ENCODE data around the gene ETNK2. TPM values are rescaled to one million over a fixed set of nuclear protein-coding genes. Genes with fewer than 3 reads are reported as not detected.

ETNK2 gene
- total RNA-seq, 1 donor from 2014 or later, result 5.3 TPM

GRCh38 chr1:204146309-204146708, 5.5 kb downstream of the ETNK2 start:
- peaks cover 21% of the 10 kb centered on the region for H3K4me1 Mint-ChIP-seq

DNA sequence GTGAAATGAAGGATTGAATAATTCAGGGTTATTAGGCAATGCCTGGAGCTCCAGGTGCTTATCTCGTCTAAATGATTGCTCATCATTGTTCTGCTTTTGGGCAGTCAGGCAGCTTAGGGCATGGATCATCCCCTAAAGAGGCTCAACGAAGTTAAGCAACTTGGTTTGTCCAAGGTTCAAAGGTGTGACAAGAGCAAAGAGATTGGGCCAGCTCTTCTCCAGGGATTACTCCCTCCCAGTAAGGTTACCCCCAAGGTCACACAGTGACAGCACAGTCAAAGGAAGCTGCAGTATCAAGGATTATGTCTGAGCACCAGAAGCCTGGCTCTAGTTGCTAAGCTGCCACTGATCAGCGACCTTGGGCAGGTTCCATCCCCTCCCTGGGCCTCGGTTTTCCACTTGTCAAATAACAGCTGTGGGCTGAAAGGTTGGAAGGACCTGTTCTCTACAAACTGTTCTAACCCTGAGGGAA, 6.8 kb downstream of the ETNK2 start:
- peaks cover 3% of the 10 kb centered on the region for H3K27me3 ChIP-seq
- no peaks in the 10 kb centered on the region for H3K36me3 ChIP-seq
- Mint-ChIP-seq H3K4me1 (peaks cover 16% of the 10 kb centered on the region), H3K27me3 (ENCODE audit: insufficient read depth, low read depth) (peaks cover 10% of the 10 kb centered on the region), H3K36me3 (peaks cover 8% of the 10 kb centered on the region), H3K4me3 (no peak overlapping the region), H3K27ac (no peak overlapping the region), H3K9me3 (no peaks in the 10 kb centered on the region)
- H2AFZ ChIP-seq (replicated peaks), result no peak overlapping the region
- H4K20me1 ChIP-seq (ENCODE audit: low read depth), result no peaks in the 10 kb centered on the region
- H3K4me3 ChIP-seq, result no peak overlapping the region
- no peaks in the 10 kb centered on the region for H3K79me2 ChIP-seq (ENCODE audit: low read depth)
- no peak for TF ChIP-seq EZH2 (IDR thresholded peaks at IDR 0.05)
- no peak for TF ChIP-seq CTCF (IDR thresholded peaks at IDR 0.05)
- no peak for TF ChIP-seq EZH2phosphoT487 (IDR thresholded peaks at IDR 0.05)
- no peaks in the 10 kb centered on the region for H3K9me3 ChIP-seq (ENCODE audit: low read depth)
- H3F3A ChIP-seq (ENCODE audit: low read depth), result peaks cover 4% of the 10 kb centered on the region
- H3K27ac ChIP-seq, result no peak overlapping the region
- H3K9ac ChIP-seq, result no peak overlapping the region
- no peak overlapping the region for H3K4me2 ChIP-seq
- no peak for DNase-seq (ENCODE audit: low spot score)
- H3K4me1 ChIP-seq, result peaks cover 9% of the 10 kb centered on the region

More at GRCh38 chr1:204146309-204146708, 5.5 kb downstream of the ETNK2 start:
- H3K4me3 ChIP-seq, result no peak overlapping the region
- H3K4me1 ChIP-seq, result peaks cover 14% of the 10 kb centered on the region
- H3K4me3 Mint-ChIP-seq, result no peak overlapping the region
- no peak overlapping the region for H3K4me2 ChIP-seq
- H3F3A ChIP-seq (ENCODE audit: low read depth), result peaks cover 11% of the 10 kb centered on the region
- H3K79me2 ChIP-seq (ENCODE audit: low read depth), result no peaks in the 10 kb centered on the region
- H3K27ac Mint-ChIP-seq, result no peak overlapping the region
- H3K27ac ChIP-seq, result no peak overlapping the region
- no peaks in the 10 kb centered on the region for H3K9me3 Mint-ChIP-seq
- H3K9me3 ChIP-seq (ENCODE audit: low read depth), result no peaks in the 10 kb centered on the region
- H3K9ac ChIP-seq, result no peak overlapping the region
- H3K36me3 Mint-ChIP-seq, result peaks cover 5% of the 10 kb centered on the region
- no peaks in the 10 kb centered on the region for H3K36me3 ChIP-seq
- no peak for TF ChIP-seq EZH2 (IDR thresholded peaks at IDR 0.05)
- TF ChIP-seq EZH2phosphoT487 (IDR thresholded peaks at IDR 0.05), result no peak
- no peak for TF ChIP-seq CTCF (IDR thresholded peaks at IDR 0.05)
- DNase-seq (ENCODE audit: low spot score), result no peak
- no peak overlapping the region for H2AFZ ChIP-seq (replicated peaks)
- peaks cover 16% of the 10 kb centered on the region for H3K27me3 Mint-ChIP-seq (ENCODE audit: insufficient read depth, low read depth)
- H4K20me1 ChIP-seq (ENCODE audit: low read depth), result peaks cover 6% of the 10 kb centered on the region
- peaks cover 16% of the 10 kb centered on the region for H3K27me3 ChIP-seq

DNA sequence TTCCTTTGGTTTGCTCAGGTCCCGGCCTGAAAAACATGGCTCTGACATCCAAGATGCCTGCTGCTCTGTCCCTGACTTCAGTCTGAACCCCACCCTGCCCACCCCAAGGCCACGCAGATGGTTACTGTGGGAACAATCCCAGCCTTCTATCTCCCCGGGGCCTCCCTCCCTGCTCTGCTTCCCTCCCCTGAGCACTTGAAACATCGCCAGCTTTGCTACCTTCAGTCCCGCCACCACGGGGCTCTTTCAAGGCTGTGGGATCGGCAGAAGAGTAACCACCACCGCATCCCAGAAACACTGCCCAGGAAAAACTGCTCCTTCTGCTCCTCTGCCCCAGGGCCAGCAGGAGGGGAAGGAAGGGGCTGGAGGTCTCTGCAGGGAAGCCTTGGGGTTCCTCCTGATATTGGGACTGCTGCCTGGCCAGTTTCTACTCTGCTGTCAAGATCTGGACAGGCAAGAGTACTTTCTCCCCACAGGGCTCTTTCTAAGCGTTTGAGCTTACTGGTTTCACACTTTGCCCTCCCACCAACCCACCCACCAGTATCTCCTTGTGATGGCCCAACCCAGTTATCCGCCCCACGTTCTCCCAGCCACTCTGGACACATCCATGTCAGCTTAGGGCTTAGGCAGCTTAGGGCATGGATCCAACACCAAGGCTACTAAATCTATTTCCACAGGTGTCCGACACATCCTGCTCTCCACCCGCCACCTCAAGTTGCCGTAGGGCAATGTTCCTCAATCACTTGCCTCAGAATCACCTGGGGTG, 8.4 kb downstream of the ETNK2 start:
- TF ChIP-seq CTCF (IDR thresholded peaks at IDR 0.05) (no peak), EZH2 (IDR thresholded peaks at IDR 0.05) (no peak), EZH2phosphoT487 (IDR thresholded peaks at IDR 0.05) (no peak)
- no peaks in the 10 kb centered on the region for H3K79me2 ChIP-seq (ENCODE audit: low read depth)
- peaks cover 11% of the 10 kb centered on the region for H3K36me3 Mint-ChIP-seq

More for the DNA sequence above, 8.4 kb downstream of the ETNK2 start:
- no peaks in the 10 kb centered on the region for H3K36me3 ChIP-seq
- no peak for DNase-seq (ENCODE audit: low spot score)
- no peaks in the 10 kb centered on the region for H4K20me1 ChIP-seq (ENCODE audit: low read depth)
- H2AFZ ChIP-seq (replicated peaks), result no peak overlapping the region
- H3F3A ChIP-seq (ENCODE audit: low read depth), result peaks cover 4% of the 10 kb centered on the region
- H3K27ac ChIP-seq, result no peak overlapping the region
- no peak overlapping the region for H3K4me2 ChIP-seq
- H3K9ac ChIP-seq, result no peak overlapping the region
- Mint-ChIP-seq H3K27me3 (ENCODE audit: insufficient read depth, low read depth) (peaks cover 4% of the 10 kb centered on the region), H3K27ac (no peak overlapping the region), H3K4me3 (no peak overlapping the region), H3K9me3 (no peaks in the 10 kb centered on the region), H3K4me1 (peaks cover 14% of the 10 kb centered on the region)
- H3K27me3 ChIP-seq, result no peaks in the 10 kb centered on the region
- no peak overlapping the region for H3K4me3 ChIP-seq
- H3K9me3 ChIP-seq (ENCODE audit: low read depth), result no peaks in the 10 kb centered on the region
- H3K4me1 ChIP-seq, result peaks cover 9% of the 10 kb centered on the region

Measured in neural progenitor cell (in vitro differentiated cells).